Measurements from ENCODE around the gene LASP1. TPM values are rescaled to one million over a fixed set of nuclear protein-coding genes. Genes with fewer than 3 reads are reported as not detected.

Gene LASP1
- total RNA-seq, 1 donor from 2014 or later: 69.0 TPM

DNA sequence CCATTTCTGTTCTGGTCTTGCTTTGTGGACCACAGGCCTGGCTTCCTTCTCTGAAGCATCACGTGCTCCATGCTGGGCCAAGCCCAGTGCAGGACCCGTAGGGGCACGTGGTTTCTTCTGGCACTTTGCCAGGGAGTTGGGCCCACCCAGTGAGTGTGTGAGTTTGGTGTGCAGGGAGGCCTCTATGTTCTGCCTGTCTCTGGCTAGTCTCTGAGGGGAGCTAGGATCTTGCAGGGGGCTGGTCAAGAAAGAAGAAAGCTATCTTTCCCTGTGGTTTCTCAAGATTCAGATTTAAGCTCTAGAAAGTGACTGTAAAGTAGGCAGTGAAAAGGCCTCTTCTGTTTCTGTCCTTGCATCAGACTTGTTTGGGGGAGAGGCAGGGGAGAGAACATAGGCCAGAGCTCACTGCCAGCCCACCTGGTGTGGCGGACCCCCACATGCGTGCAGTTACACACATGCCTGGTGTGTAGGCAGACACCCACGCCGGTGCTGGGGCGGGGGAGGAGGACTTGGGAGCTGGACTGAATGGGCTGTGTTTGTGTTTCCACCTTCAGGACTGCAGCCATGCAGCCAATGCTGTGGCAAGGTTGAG lies 11.8 kb downstream of the LASP1 start:
- no peak overlapping the region for H3K4me3 ChIP-seq
- no peaks in the 10 kb centered on the region for H3K27me3 ChIP-seq
- H3K27ac ChIP-seq: peak overlapping the region; percentile 67
- peaks cover 99% of the 10 kb centered on the region for H3K4me1 ChIP-seq
- intact Hi-C loops (cut with DNase I): no loop called here
- no peak for DNase-seq (ENCODE audit: extremely low spot score in 2 of 2)
- H3K36me3 ChIP-seq: peaks cover 0 to 8% of the 10 kb centered on the region in 2 donors
- TF ChIP-seq POLR2AphosphoS5 (IDR thresholded peaks at IDR 0.05; ENCODE audit: insufficient read depth in 1 of 2, low read depth in 1 of 2): no peak
- H3K9me3 ChIP-seq: no peaks in the 10 kb centered on the region

DNA sequence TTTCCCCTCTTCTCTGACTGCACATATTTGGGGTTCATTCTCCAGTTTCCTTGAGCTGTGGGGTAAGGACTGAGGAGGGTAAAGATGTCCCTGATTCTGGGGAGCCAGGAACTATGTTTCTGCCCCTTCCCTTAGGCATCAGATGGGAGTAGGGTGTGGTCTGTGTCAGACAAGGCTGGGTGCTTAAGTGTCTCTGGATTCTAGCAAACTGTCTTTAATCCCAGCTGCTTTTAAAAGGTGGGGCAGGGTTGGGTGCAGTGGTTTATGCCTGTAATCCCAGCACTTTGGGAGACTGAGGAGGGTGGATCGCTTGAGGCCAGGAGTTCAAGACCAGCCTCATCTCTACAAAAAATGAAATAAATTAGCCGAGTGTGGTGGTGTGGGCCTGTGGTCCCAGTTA lies 13.0 kb downstream of the LASP1 start:
- H3K36me3 ChIP-seq: peaks cover 0 to 17% of the 10 kb centered on the region in 2 donors

DNA sequence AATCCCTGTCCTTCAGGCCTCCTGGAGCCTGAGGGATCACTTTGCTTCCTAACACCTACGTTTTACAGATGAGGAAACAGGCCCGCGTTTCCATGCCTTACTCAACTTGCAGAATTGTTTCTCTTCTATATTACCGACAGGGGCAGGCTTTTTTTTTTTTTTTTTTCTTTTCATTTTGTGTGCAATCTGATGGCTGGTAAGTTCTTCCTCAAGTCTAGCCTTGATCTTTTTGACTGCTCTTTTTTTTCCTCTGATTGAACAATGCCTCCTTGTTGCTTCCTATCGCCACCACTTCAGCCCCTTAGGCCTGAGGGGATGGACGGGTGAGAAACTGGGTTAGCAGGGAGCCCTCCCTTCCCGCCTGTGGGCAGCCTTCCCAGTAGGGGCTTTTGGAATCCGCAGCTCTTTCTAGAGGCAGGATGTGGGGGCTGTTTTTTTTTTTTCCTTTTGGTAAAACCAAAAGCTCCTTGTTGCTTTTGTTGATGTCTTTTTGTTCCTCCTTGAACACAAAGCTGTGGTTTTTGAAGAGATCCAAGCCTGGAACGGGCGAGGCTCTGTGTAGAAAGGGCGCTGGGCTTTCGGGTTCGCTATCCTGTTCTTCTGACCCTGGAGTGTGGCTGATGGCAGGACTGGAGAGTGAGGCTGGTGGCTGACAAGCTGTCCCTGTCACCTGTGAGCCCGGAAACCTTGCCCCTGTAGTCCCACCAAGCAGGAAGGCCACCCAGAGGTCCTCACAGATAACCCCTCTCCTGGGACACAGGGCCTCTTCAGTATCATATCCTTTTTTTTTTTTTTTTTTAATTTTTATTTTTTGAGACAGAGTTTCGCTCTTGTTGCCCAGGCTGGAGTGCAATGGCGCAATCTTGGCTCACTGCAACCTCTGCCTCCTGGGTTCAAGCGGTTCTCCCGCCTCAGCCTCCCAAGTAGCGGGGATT lies 14.0 kb downstream of the LASP1 start:
- no peaks in the 10 kb centered on the region for H3K9me3 ChIP-seq
- DNase-seq (ENCODE audit: extremely low spot score in 2 of 2): no peak
- H3K36me3 ChIP-seq: peaks cover 0 to 16% of the 10 kb centered on the region in 2 donors
- peaks cover 78% of the 10 kb centered on the region for H3K4me1 ChIP-seq
- H3K4me3 ChIP-seq: no peak overlapping the region
- TF ChIP-seq POLR2A (IDR thresholded peaks at IDR 0.05) (no peak), POLR2AphosphoS5 (IDR thresholded peaks at IDR 0.05; ENCODE audit: insufficient read depth in 1 of 2, low read depth in 1 of 2) (no peak)
- TF ChIP-seq, protein P1, sequence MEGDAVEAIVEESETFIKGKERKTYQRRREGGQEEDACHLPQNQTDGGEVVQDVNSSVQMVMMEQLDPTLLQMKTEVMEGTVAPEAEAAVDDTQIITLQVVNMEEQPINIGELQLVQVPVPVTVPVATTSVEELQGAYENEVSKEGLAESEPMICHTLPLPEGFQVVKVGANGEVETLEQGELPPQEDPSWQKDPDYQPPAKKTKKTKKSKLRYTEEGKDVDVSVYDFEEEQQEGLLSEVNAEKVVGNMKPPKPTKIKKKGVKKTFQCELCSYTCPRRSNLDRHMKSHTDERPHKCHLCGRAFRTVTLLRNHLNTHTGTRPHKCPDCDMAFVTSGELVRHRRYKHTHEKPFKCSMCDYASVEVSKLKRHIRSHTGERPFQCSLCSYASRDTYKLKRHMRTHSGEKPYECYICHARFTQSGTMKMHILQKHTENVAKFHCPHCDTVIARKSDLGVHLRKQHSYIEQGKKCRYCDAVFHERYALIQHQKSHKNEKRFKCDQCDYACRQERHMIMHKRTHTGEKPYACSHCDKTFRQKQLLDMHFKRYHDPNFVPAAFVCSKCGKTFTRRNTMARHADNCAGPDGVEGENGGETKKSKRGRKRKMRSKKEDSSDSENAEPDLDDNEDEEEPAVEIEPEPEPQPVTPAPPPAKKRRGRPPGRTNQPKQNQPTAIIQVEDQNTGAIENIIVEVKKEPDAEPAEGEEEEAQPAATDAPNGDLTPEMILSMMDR (IDR thresholded peaks at IDR 0.05): no peak
- intact Hi-C loops (cut with DNase I): no loop called here
- H3K27ac ChIP-seq: peak overlapping the region; percentile 5
- H3K27me3 ChIP-seq: no peaks in the 10 kb centered on the region

More for the DNA sequence above, 13.0 kb downstream of the LASP1 start:
- H3K27ac ChIP-seq: peak overlapping the region; percentile 67
- no peaks in the 10 kb centered on the region for H3K9me3 ChIP-seq
- no peak for DNase-seq (ENCODE audit: extremely low spot score in 2 of 2)
- peaks cover 88% of the 10 kb centered on the region for H3K4me1 ChIP-seq
- intact Hi-C loops (cut with DNase I): no loop called here
- no peaks in the 10 kb centered on the region for H3K27me3 ChIP-seq
- H3K4me3 ChIP-seq: no peak overlapping the region
- no peak for TF ChIP-seq POLR2A (IDR thresholded peaks at IDR 0.05)
- TF ChIP-seq, protein P1 (IDR thresholded peaks at IDR 0.05): no peak
- TF ChIP-seq POLR2AphosphoS5 (IDR thresholded peaks at IDR 0.05; ENCODE audit: insufficient read depth in 1 of 2, low read depth in 1 of 2): no peak

DNA sequence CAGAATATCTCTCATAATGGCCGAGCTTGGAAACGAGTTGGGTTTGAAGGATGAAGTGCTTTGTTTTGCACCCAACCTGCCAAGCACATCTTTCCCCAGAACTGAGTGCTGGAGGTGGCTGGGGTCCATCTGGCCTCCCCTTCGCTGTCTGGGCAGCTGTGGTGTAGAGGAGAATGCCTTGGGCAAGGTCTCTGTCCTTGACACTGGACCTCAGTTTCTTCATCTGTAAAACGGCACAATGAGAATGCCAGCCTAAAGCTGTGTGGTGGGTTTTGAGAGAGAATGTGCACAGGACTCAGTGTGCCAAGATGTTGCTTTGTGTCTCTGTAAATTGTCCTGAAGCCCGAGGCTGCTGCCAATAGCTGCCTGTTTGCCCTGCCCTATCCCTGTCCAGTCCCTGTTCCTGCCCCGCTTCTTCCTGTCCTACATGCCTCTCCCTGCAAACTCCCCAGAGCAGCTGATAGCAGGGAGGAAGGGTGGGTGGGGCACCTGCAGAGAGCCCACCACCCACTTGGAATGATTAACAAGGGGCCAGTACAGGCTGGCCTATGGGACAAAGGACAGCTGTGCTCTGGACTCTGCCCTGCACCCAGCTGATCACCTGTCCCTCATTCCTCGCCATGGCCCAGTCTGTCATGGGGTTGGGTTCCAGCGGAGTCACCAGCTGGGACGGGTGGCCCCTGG lies 15.3 kb downstream of the LASP1 start:
- peak overlapping the region; percentile 14 for H3K27ac ChIP-seq
- DNase-seq (ENCODE audit: extremely low spot score in 2 of 2): no peak
- peaks cover 0 to 20% of the 10 kb centered on the region in 2 donors for H3K36me3 ChIP-seq
- TF ChIP-seq, protein P1 (IDR thresholded peaks at IDR 0.05): no peak
- TF ChIP-seq POLR2AphosphoS5 (IDR thresholded peaks at IDR 0.05; ENCODE audit: insufficient read depth in 1 of 2, low read depth in 1 of 2) (no peak), POLR2A (IDR thresholded peaks at IDR 0.05) (no peak)
- no peak overlapping the region for H3K4me3 ChIP-seq
- H3K27me3 ChIP-seq: no peaks in the 10 kb centered on the region
- intact Hi-C loops (cut with DNase I): no loop called here
- H3K9me3 ChIP-seq: no peaks in the 10 kb centered on the region
- H3K4me1 ChIP-seq: peaks cover 65% of the 10 kb centered on the region
